GM21576 (cell line): ENCODE results near the gene OPCML.

Experiments used
- ATAC-seq: cut with Tn5 transposase; IDR thresholded peaks from one replicate; pipeline ENCODE4 v1.9.1; 2021; ENCODE audit warnings: mild to moderate bottlenecking, moderate library complexity; ENCODE audit not compliant: unreplicated experiment

The OPCML gene

DNA sequence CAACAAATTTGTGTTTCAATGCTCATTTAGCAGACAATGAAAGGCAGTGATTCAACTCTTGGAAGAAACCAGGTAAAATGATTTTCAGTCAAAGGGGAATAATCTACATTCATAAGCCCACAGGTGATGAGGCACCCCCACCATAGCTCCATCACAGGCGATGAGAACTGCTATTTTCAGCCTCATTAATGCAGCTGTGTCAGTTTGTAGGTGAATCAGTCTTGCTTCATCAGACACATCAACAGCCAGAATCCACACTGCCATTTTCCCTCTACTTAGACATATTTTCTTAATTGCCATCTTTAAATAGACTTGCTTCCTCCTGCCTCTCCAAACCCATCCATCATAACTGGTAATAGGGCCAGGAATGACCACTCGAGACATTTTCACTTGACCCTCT is 701.0 kb downstream of the OPCML start:
- no peak for ATAC-seq

DNA sequence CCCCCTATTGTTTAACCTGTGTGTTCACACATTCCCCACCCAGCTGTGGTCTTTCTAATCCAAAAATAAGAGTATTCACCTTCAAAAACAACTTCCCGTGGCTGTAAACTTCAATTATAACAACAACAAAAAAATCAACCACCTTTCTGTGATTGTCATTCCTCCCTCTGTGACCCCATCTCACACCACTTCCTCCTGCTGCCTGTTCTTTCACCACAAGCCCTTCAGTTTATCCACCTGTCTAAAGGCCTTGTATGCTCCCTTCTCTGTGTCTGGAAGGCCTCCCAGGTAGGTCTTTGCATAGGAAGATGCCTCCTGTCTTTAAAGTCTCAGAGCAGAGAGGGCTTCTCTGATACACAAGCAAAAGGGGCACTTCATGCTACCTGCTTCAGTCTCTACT is 707.7 kb downstream of the OPCML start:
- ATAC-seq = no peak

DNA sequence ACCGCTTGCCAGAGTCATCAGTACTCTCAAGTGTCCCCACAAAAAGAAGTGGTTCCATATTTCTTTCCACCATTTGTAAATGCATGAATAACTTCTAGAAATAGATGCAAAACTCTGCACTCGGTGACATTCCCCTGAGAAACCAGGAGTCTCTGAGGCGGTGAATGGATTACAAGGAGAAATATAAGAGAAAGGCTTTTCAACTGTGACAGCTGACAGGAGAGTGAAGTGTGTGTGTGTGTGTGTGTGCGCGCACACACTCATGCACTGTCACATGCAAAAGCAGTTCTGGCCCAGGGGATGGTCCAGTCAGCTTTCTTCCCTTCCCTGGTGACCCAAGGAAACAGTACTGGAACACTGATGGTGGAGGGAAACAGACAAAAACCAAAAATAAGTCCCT is 710.0 kb downstream of the OPCML start:
- ATAC-seq = no peak

DNA sequence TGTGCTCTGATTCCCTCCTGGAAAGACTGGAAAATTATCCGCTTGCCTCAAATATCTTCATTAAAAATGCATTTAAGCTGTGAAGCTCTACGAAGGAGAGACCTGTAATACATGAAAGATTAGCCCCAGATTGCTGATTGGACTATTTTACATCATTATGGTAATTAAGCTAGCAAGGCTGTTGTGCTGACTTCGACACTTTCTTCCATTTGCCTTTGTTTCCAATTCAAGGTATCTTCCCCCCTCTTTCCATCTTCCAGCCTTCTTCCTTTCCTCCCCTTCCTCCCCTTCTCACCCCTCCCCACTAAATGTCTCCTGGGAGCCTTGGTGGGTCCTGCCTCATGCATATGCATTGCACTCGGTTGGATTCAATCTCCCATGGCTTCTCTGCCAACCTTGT is 710.8 kb downstream of the OPCML start:
- ATAC-seq = no peak

DNA sequence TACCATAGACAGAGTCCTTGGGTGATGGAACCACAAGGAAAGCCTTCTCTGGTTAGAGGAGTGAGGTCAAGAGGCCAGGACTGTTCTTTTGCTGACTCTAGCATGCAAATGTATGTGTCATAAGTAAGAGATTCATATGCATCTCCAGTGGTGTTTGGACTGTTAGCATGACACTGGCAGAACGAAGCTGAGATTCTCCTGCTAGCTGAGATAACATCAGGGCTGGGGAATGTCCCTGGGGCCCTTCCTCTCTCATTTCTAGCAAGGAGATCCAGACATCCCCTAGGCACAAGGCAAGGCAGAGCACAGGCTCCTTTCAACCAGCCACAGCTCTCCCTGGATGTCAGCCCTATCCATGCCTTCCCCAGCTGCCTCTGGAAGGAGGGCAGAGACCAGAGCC is 711.3 kb downstream of the OPCML start:
- ATAC-seq = no peak

DNA sequence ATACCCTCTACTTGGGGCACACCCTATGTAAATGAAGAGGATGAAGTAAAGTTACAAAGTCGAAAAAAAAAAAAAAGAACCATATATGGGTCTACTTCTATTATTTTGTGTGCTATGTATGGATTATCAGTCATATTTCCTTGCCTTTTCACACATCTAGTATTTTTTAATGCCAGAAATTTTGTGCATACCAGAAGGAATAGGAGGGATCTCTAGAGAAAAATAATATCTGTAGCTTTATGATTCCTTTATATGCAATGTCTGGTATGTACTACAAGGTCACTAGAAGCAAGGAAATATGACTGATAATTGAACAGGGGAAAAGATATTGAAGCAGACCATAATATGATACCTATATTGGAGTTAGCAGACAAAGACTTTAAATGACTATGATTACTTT is 713.4 kb downstream of the OPCML start:
- no peak for ATAC-seq

DNA sequence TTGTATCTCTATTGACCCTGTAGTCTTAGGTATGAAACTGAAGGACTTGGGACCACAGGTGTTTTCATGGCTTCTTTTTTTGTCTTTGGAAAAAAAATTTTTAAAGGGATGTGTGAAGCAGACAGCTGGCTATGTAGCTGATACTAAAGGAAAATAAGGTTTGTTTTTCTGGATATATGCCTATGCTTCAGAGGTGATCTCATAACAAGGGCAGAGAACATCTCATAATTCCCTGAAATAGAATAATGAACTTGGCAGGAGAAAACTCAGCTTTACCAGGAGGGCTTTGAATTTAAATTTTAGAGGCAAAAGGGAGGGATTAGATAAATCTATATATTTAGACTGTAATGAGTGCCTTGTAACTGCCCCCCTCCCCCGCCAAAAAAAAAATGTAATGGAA is 714.9 kb downstream of the OPCML start:
- ATAC-seq = no peak

DNA sequence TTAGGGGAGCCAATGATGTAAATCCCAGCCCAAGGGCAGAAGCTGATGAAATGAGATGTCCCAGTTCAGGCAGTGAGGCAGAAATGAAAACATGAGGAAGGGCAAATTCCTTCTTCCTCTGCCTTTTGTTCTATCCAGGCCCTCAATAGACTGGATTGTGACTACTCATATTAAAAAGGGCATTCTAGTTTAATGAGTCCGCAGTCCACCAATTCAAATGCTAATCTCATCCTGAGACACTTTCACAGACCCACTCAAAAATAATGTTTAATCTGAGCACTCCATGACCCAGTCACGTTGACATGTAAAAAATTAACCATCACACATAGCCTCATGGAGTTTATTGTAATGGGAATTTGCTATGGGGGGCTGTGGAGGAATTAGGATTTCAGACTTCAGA is 717.9 kb downstream of the OPCML start:
- no peak for ATAC-seq

DNA sequence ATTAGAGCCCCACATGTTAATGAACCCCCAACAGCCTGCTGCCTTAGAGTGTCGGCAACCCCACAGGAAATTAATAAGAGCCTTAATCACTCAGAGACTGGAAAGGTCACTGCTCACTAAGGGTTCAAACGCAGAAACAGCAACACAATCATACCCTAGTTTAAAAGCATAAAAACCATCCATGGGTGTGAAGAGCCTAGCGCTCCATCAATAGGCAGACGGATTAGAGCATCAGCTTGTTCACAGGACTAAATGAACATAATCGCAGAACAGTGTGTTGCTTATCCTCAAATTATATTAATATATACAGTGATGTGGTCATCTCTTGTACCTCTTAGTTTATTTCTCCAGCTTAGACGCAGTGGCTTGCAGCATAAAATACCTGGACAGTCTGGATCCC is 720.7 kb downstream of the OPCML start:
- ATAC-seq = no peak

DNA sequence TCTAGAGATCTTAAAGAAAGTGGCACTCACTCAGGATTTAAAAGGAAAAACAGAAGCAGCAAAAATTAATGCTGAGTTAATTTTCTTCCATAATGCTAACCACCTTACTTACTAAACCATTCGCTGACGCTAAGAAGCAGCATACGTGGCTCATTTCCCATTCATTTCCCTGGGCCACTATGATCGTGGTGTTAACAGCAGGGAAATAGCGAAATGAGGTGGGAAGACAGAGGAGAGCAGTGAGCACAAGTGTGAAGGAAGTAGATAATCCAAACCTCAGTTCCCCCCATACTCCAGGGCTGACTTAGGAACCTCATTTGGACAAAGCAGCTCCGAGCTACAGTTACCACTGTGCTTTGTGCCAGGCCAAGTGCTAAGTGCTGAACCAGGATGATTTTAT is 723.2 kb downstream of the OPCML start:
- ATAC-seq = no peak

DNA sequence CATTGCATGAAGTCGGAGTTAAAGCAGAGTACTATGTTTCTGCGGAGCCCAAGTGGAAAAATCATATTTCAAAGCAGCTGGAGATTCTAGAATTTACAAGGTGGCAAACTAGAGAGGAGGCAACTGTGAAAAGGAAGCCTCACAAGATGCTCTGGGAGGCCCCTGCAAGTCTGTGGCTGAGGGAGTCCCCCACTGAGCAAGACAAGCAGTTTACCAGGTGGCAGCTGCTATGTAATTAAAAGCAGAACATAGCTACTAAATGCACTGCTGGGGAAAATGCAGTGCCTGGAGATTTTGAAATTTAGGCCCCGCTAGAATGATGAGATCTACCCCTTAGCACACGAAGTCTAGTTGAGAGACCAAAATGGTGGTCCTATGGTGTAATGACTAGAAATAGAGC is 728.0 kb downstream of the OPCML start:
- no peak for ATAC-seq

DNA sequence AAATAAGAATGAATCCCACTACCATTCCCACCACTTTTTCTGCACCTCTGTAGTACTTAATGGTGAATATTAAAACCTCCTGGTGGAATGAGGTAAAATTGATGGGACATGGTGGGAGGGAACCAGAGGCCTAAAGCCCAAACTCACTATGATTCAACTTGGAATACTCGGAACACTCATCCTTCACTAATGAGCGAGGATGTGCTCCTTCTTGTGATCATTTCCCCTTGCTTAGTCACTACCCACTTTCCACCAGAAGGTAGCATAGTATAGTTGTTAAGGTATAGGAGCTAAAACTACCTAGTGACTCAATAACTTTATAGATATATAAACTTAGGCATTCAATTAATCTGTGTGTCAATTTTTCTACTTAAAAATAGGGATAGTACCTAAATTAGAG is 728.9 kb downstream of the OPCML start:
- ATAC-seq = no peak

DNA sequence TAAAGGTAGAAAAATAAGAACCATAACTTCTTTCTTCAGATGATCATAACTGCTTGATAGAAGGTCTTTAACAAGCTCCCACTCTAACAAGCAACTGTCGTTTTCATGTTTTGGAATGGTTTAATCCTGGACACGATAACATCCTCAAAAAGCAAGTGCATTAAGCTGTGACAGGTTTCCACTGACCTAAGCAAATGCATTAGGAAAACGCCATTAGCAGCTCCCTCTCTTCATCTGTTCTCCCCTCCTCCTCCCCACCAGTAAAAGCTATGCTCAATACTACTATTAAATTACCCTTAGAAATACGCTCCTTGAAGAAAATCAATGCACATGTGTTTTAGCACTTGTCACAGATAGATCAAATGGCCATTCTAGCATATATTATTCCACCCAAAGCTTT is 729.4 kb downstream of the OPCML start:
- ATAC-seq = no peak

DNA sequence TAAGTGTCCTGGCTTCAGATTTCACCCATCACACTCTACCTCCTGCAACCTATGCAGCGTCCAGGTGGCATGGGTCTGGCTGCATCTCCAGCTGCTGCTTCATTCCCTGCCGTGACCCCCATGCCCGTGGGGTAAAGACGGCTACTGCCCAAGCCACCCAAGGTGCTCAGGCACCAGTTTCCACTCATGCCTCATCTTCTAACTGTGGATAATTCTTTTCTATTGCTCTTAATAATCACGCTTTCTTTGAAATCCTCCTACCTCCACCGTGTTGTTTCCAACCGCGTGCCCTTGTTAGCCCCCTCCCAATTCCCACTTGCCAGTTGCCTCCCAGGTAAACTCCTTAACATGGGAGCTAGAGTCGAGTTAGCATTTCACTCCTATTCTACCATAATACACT is 738.5 kb downstream of the OPCML start:
- no peak for ATAC-seq

DNA sequence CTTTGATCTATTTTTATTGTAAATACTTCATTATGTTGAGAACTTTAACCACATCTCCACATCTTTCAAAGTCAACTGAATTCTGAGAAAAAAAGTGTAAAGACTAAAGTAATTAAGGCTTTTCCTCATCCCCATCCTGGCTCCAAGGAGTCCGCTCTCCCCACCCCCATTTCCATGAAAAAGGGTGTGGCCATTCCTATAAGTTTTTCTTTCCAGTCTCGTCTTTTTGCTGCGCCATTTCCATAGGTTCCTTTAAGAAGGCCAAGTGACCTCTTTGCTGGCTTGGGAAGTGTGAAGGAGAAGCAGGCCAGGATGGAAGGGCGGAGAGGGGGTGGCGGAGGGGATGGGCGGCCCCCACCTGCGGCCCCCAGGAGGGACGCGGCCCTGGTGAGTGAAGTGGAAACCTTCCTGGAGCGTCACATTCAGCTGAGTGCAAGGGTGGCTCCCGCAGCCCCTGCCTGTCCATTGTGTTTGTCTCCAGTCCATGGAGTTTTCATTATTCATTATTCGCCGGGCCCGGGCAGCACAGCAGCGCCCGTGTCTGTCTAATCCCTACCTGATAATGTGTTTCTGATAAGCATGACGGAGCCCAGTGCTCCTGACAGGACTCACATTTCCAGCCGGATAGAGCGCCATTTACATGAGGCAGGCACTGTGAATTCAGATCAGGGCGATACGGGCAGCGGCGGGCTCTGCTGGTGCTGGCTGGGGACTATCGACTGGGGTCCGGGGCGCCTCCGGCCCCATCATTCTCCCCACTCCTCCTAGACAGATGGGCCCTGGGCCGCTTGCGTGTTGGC is 739.8 kb downstream of the OPCML start:
- no peak for ATAC-seq

DNA sequence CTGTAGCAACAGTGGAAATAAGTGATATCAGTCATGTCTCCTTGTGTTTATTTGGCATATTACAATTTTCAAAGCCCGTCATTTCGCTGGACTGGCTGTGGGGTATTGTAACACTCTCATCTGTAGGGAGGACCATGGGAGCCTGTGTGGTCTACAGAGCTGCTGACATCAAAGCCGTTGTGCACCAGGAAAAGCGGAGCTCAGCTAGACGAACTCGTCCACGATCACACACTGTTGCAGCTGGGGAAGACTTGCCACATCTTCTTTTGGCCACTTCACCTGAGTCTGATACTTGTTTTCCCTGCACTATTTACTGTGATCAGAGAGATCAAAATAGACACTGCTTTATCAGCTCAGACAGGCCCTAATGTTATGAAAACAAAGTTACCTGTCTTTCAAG is 741.3 kb downstream of the OPCML start:
- ATAC-seq = no peak

DNA sequence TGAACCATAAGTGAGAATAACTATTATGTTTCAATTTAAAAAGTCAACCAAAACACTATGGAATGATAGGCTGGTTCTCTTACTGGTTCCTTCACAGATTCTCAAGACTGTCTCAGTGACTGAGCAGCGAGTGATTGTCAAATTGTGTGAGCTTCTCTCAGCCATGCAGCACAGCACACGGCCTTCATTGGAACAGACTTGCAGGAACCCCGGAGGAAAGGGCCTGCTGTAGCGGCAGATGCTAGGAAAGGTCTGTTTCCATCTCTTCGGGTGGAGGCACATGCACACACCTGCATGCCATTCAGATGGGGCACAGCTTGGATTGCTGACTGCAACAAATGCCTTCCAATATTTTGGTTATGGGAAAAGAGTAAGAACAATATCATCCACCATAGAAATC is 741.8 kb downstream of the OPCML start:
- ATAC-seq = no peak

DNA sequence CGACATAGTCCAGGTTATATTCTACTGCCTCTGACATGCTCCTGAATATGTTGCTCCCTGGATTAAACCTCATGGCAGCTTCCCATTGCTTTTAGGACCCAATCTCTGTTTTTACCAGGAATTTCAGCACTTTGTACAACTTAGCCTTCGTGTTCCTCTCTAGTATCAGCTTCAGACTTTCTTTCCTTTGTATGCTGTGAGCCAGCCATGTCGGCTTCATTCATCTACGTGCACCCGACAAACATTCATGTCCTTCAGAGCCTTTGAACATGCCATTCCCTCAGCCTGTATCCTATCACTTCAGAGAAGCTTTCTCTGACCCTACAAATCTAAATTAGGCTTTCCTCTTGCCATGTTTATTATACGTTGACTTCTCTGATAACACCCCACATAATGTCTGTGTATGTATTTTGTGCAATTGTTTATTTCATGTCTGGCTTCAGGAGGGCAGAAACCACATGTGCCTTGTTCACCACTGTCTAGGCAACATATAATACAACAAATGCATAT is 743.4 kb downstream of the OPCML start:
- ATAC-seq = no peak

DNA sequence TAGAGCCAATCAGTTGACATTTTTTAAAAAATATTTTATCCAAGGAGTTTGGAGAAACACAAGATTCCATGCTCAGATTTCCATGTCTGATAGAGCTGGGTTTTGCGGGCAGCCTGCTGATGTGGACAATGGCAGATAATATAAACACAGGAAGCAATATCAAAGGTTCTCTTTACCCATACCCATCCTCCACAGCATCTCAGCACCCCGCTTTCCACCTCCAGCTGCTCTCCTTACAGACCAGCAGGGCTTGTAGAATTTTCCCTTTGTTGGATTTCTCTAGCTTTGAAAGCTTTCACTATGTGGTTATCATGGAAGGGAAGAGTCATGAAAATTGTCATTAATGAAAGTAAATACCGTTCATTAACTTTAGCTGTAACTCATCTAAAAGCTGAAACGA is 746.4 kb downstream of the OPCML start:
- no peak for ATAC-seq

DNA sequence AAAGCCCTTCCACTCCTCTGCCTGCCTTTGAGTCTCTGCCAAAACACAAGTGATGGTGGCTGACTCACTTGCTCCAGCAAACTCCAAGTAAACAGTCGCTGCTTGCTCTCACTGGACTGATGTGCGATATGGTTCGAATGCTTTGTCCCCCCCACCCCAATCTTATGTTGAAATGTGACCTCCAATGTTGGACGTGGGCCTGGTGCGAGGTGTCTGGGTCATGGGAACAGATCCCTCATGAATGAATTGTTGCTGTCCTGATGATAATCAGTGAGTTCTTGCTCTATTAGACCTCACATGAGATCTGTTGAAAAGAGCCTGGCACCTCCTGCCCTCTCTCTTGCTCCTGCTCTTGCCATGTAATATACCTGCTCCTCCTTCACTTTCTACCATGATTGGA is 747.9 kb downstream of the OPCML start:
- no peak for ATAC-seq

DNA sequence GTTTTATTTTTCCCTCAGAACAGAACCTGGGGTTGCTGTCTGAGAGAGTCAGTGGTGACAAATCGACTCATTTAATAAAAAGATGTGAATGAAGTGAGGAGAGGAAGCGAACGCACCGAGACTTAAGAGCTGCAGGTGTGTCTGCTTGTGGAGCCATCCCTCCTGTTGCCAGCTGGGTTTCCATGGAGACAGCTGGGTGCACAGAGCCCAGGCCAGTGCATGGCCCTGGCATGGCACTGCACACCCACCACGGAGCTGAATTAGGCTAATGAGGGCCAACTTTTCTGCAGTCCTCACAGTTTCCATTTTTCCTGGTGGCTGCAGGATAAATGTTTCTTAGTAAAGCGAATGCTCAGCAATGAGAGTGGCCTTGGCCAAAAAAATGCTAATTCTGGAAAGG is 750.2 kb downstream of the OPCML start:
- no peak for ATAC-seq

DNA sequence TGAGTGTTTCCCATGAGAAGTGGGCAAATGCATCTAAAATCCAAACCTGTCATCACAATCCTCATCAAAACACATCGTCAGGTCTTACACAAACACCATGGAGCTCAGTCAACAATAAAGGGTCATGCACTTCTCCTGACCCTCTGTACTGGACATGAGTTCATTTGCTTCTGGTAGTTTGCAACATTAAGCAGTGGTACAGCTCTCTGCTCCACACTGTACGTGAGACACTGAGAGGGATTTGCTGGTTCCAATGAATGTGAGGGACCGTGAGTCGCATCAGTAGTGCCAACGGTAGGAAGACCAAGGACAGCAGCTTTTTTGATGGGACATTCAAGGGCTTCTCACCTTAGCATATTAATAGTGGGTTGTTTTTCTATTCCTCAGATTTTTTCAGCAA is 752.3 kb downstream of the OPCML start:
- ATAC-seq = no peak

DNA sequence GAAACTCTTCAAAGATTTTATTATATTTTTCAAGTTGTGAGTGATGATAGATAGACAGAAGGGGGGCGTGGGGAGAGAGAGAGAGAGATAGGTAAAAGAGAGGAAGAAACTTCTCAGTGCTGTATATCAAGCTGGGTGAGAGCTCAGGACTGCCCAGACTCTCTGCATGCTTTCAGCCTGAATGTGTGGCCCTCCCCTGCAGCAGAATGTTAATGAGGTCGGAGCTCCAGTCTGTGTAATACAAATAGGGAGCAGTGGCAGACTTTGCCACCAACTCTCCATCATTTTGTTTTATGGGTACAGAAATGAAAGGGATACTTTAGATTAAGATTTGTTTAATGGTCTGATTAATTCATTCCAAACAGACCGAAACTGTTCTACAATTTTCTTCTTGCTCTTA is 752.8 kb downstream of the OPCML start:
- ATAC-seq = no peak
